DND-41 (cell line): Measurements from ENCODE around the gene SIL1.
A peak's percentile ranks its signal among the peaks of the same experiment; 100 is the strongest.

Source experiments
- ATAC-seq: fragments of 200-7000 bp; cut with Tn5 transposase; 3 replicates; pipeline ENCODE4 v1.9.1; 2021; ENCODE audit warnings: low read depth; ENCODE audit not compliant: insufficient read depth
- DNase-seq: peaks from one replicate; pipeline ENCODE4 v3.0.0-alpha.2; 2020
- H2AFZ ChIP-seq: 2 replicates; pipeline ENCODE4 v1.6.0; 2012; ENCODE audit warnings: low read depth, low read length
- H3K27ac ChIP-seq: 2 replicates; pipeline ENCODE4 v1.5.1; 2012; ENCODE audit warnings: low read length, inconsistent platforms
- H3K27me3 ChIP-seq: fragments of 200-600 bp; sonication (generic); 2 replicates; pipeline ENCODE4 v1.6.0; 2012; ENCODE audit warnings: low read length, mild to moderate bottlenecking, inconsistent platforms; ENCODE audit not compliant: insufficient read depth, poor library complexity
- H3K36me3 ChIP-seq: 2 replicates; pipeline ENCODE4 v1.5.1; 2012; ENCODE audit warnings: low read length, inconsistent platforms; ENCODE audit not compliant: insufficient read depth
- H3K4me1 ChIP-seq: 2 replicates; pipeline ENCODE4 v1.5.1; 2012; ENCODE audit warnings: mild to moderate bottlenecking, low read length; ENCODE audit not compliant: insufficient read depth
- H3K4me2 ChIP-seq: 2 replicates; pipeline ENCODE4 v1.6.0; 2012; ENCODE audit warnings: mild to moderate bottlenecking, moderate library complexity, low read length, inconsistent platforms; ENCODE audit not compliant: insufficient read depth
- H3K4me3 ChIP-seq, 2 experiments: fragments of 200-600 bp in 1 of 2; shearing (Covaris generic) in 1 of 2; 2 replicates each; pipeline ENCODE4 v1.5.1; 2012 to 2016; ENCODE audit warnings: inconsistent platforms in 2 of 2, low read length in 2 of 2, mild to moderate bottlenecking in 2 of 2, low read depth in 1 of 2, moderate library complexity in 1 of 2
- H3K79me2 ChIP-seq: 2 replicates; pipeline ENCODE4 v1.6.0; 2012; ENCODE audit warnings: low read length, inconsistent platforms; ENCODE audit not compliant: insufficient read depth
- H3K9ac ChIP-seq: 2 replicates; pipeline ENCODE4 v1.6.0; 2012; ENCODE audit warnings: low read depth, mild to moderate bottlenecking, inconsistent platforms, low read length, moderate library complexity
- H3K9me3 ChIP-seq: 2 replicates; pipeline ENCODE4 v1.5.1; 2012; ENCODE audit warnings: low read length, moderate library complexity, mild to moderate bottlenecking, inconsistent platforms; ENCODE audit not compliant: insufficient read depth, severe bottlenecking
- H4K20me1 ChIP-seq: 2 replicates; pipeline ENCODE4 v1.6.0; 2012; ENCODE audit warnings: low read length; ENCODE audit not compliant: insufficient read depth
- EZH2 ChIP-seq: IDR thresholded peaks from 3 replicates; pipeline ENCODE4 v1.6.1; 2012; ENCODE audit warnings: borderline replicate concordance, low read depth, mild to moderate bottlenecking, moderate library complexity, low read length, inconsistent platforms; ENCODE audit not compliant: severe bottlenecking
- TF ChIP-seq, protein P1 (sequence below): IDR thresholded peaks from 2 replicates; pipeline ENCODE4 v1.5.1; 2012; ENCODE audit warnings: borderline replicate concordance, low read length, moderate library complexity, mild to moderate bottlenecking; ENCODE audit not compliant: poor library complexity, severe bottlenecking; ENCODE audit errors: extremely low read depth

The SIL1 gene

DNA sequence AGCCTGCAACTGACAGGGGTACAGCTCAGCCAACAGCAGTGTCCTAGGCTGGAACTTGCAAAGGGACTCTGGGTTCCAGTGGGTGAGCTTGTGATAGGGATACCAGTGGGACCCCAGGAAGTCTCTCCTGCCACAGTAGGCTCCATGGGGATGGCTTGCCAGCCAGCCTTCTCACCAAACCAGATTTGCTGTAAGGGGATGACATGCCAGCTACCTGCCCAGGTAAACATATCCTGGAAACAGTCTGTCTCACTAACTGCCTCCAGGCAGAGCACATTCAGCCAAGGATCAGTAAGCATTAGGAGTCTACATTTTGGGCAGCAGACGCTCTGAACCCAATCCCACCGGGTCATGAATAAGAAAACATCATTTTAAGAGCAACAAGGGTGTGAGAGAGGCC, 49.9 kb downstream of the SIL1 start:
- Histone ChIP-seq H2AFZ (no peak overlapping the region), H3K9ac (no peak overlapping the region), H3K27ac (no peak overlapping the region), H3K4me2 (no peak overlapping the region), H3K4me3 (no peak overlapping the region), H3K79me2 (no peaks in the 10 kb centered on the region), H3K9me3 (no peaks in the 10 kb centered on the region), H3K27me3 (no peaks in the 10 kb centered on the region), H4K20me1 (no peaks in the 10 kb centered on the region; the same call in 1 of the 2 replicates), H3K4me1 (no peaks in the 10 kb centered on the region), H3K36me3 (no peaks in the 10 kb centered on the region)
- no peak for ATAC-seq
- TF ChIP-seq, protein P1, sequence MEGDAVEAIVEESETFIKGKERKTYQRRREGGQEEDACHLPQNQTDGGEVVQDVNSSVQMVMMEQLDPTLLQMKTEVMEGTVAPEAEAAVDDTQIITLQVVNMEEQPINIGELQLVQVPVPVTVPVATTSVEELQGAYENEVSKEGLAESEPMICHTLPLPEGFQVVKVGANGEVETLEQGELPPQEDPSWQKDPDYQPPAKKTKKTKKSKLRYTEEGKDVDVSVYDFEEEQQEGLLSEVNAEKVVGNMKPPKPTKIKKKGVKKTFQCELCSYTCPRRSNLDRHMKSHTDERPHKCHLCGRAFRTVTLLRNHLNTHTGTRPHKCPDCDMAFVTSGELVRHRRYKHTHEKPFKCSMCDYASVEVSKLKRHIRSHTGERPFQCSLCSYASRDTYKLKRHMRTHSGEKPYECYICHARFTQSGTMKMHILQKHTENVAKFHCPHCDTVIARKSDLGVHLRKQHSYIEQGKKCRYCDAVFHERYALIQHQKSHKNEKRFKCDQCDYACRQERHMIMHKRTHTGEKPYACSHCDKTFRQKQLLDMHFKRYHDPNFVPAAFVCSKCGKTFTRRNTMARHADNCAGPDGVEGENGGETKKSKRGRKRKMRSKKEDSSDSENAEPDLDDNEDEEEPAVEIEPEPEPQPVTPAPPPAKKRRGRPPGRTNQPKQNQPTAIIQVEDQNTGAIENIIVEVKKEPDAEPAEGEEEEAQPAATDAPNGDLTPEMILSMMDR = no peak
- DNase-seq = no peak

DNA sequence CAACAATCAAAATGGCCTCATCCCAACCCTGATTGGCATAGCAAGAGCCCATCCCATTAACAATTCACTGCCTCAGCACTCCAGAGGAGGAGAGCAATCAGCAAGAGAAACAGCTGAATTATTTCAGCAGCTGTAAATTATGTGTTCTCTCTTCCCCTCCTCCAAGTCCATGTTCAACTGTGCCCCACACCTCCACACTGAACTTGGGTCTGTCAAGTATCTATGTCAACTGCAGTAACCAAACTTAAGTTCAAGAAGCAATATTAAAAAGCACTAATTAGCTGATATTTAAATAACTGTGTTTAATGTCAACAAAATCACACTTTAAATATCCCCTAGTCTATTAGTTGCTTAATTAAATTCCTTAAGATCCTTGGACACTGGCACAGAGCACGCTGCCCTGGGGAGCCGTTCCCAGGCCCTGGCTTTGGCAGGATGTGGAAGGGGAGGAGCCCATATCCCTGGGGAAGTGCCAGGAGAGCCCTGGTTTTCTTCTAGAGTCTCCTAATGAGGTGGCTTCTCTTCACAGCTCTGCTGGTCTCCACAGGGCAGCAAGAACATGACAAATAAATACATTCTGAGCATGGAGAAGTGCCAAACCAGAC, 50.6 kb downstream of the SIL1 start:
- Histone ChIP-seq H3K79me2 (0 out of 2 replicates have a peak, but pooled peaks cover 2% of the 10 kb centered on the region), H3K36me3 (no peaks in the 10 kb centered on the region), H3K4me3 (no peak overlapping the region), H3K4me1 (no peaks in the 10 kb centered on the region), H3K27ac (no peak overlapping the region), H4K20me1 (no peaks in the 10 kb centered on the region; the same call in 1 of the 2 replicates), H3K27me3 (no peaks in the 10 kb centered on the region), H2AFZ (no peak overlapping the region), H3K9ac (no peak overlapping the region), H3K4me2 (no peak overlapping the region), H3K9me3 (no peaks in the 10 kb centered on the region)
- ATAC-seq (no peak), DNase-seq (no peak)
- no peak for TF ChIP-seq EZH2
- TF ChIP-seq, protein P1 = no peak

DNA sequence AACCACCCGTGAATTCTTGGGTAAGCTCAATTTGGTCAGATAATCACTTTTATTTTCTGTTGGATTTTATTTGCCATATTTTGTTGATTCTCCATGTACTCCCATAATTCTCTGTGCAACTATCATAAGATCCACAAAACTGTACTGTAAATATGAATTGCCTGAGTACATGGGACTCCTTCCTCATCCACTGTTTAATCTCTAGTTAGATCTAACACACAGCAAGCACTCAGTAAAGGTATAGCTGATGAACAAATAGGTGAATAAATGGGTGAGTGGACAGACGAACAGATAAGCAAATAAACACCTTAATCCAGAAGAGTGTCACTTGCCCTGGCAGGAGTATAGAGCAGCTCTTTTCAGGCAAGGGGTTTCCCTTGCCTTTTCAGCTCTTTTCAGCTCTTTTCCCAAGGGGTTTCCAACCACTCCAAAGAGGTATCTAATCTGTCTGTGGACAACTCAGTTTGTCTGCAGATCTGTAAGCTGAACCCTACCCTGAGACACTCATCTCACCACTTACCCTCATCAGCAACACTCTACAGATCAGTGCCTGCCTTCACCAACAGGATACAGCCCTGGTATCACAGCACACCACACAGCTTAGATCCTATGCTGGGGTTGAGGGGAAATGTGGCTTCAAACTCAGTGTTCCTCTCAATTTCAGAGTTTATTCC, 51.2 kb downstream of the SIL1 start:
- DNase-seq (no peak), ATAC-seq (peak; percentile 69)
- Histone ChIP-seq H3K79me2 (0 out of 2 replicates have a peak, but pooled peaks cover 2% of the 10 kb centered on the region), H4K20me1 (no peaks in the 10 kb centered on the region; the same call in 1 of the 2 replicates), H3K9me3 (no peaks in the 10 kb centered on the region), H3K4me1 (no peaks in the 10 kb centered on the region), H3K27ac (no peak overlapping the region), H3K4me2 (no peak overlapping the region), H3K9ac (no peak overlapping the region), H3K27me3 (no peaks in the 10 kb centered on the region), H3K36me3 (no peaks in the 10 kb centered on the region), H2AFZ (no peak overlapping the region), H3K4me3 (no peak overlapping the region)
- TF ChIP-seq, protein P1 = no peak
- TF ChIP-seq EZH2 = no peak
